Liver (tissue), 3 donors: ENCODE results near the gene HTRA1.

Experiments used
- FOXA1 ChIP-seq: IDR thresholded peaks from 2 replicates; pipeline ENCODE4 v1.6.1; 2016; ENCODE audit warnings: antibody characterized with exemption
- GABPA ChIP-seq, 2 donors: IDR thresholded peaks in 1 of 2; conservative IDR thresholded peaks in 1 of 2; 2 replicates each; pipeline ENCODE4 v1.6.1; 2016; ENCODE audit warnings: antibody characterized with exemption in 2 of 2, mild to moderate bottlenecking in 1 of 2, moderate library complexity in 1 of 2
- HNF4A ChIP-seq, 2 donors: conservative IDR thresholded peaks; 2 replicates each; pipeline ENCODE4 v1.6.1; 2016; ENCODE audit warnings: antibody characterized with exemption in 2 of 2, mild to moderate bottlenecking in 2 of 2
- JUND ChIP-seq, 2 donors: IDR thresholded peaks; 2 replicates each; pipeline ENCODE4 v1.6.1; 2016; ENCODE audit warnings: antibody characterized with exemption in 2 of 2
- RAD21 ChIP-seq, 2 donors: IDR thresholded peaks; 2 replicates each; pipeline ENCODE4 v1.6.1; 2016; ENCODE audit warnings: antibody characterized with exemption in 2 of 2, mild to moderate bottlenecking in 2 of 2
- TAF1 ChIP-seq: conservative IDR thresholded peaks from 2 replicates; pipeline ENCODE4 v1.6.1; 2016; ENCODE audit warnings: antibody characterized with exemption, mild to moderate bottlenecking
- YY1 ChIP-seq: IDR thresholded peaks from 2 replicates; pipeline ENCODE4 v1.6.1; 2016; ENCODE audit warnings: antibody characterized with exemption, mild to moderate bottlenecking
- ZBTB33 ChIP-seq: IDR thresholded peaks from 2 replicates; pipeline ENCODE4 v1.6.1; 2016; ENCODE audit warnings: antibody characterized with exemption
- TF ChIP-seq, protein P1 (sequence below): fragments of 150-350 bp; IDR thresholded peaks from 2 replicates; pipeline ENCODE4 v1.5.1; 2017; ENCODE audit warnings: improper control_type of control experiment, low read depth, low read length; ENCODE audit not compliant: missing input control
- TF ChIP-seq, protein P2 (sequence below): IDR thresholded peaks from 2 replicates; pipeline ENCODE4 v1.6.1; 2016; ENCODE audit warnings: antibody characterized with exemption, mild to moderate bottlenecking
- donor health status: healthy.
- donor health status: healthy.

DNA sequence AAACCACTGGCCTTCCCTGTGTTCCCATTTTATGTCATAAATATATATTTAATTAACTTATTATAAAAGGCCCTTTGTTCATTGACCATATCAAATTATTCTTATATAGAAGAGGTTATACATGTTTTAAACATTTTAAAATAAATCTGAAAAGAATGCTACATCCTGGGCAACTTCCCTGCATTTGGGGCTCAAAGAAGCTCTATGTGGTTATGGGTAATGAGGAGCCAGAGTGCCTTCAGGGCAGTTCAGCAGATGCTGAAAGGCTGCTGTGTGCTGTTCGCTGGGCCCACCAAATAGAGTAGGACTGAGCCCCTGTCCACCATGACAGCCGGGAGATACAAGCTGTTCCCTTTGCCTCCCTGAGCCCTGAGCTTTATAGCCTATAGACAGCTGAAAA, 35.9 kb downstream of the HTRA1 start:
- TF ChIP-seq, protein P1, sequence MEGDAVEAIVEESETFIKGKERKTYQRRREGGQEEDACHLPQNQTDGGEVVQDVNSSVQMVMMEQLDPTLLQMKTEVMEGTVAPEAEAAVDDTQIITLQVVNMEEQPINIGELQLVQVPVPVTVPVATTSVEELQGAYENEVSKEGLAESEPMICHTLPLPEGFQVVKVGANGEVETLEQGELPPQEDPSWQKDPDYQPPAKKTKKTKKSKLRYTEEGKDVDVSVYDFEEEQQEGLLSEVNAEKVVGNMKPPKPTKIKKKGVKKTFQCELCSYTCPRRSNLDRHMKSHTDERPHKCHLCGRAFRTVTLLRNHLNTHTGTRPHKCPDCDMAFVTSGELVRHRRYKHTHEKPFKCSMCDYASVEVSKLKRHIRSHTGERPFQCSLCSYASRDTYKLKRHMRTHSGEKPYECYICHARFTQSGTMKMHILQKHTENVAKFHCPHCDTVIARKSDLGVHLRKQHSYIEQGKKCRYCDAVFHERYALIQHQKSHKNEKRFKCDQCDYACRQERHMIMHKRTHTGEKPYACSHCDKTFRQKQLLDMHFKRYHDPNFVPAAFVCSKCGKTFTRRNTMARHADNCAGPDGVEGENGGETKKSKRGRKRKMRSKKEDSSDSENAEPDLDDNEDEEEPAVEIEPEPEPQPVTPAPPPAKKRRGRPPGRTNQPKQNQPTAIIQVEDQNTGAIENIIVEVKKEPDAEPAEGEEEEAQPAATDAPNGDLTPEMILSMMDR: no peak
- TF ChIP-seq ZBTB33 (no peak), YY1 (no peak), HNF4A (conservative IDR thresholded peaks at IDR 0.05) (no peak), RAD21 (IDR thresholded peaks at IDR 0.05) (no peak), TAF1 (no peak), JUND (IDR thresholded peaks at IDR 0.05) (no peak), GABPA (IDR thresholded peaks at IDR 0.05 in 1 of 2, conservative IDR thresholded peaks at IDR 0.05 in 1 of 2) (no peak), FOXA1 (no peak)
- TF ChIP-seq, protein P2, sequence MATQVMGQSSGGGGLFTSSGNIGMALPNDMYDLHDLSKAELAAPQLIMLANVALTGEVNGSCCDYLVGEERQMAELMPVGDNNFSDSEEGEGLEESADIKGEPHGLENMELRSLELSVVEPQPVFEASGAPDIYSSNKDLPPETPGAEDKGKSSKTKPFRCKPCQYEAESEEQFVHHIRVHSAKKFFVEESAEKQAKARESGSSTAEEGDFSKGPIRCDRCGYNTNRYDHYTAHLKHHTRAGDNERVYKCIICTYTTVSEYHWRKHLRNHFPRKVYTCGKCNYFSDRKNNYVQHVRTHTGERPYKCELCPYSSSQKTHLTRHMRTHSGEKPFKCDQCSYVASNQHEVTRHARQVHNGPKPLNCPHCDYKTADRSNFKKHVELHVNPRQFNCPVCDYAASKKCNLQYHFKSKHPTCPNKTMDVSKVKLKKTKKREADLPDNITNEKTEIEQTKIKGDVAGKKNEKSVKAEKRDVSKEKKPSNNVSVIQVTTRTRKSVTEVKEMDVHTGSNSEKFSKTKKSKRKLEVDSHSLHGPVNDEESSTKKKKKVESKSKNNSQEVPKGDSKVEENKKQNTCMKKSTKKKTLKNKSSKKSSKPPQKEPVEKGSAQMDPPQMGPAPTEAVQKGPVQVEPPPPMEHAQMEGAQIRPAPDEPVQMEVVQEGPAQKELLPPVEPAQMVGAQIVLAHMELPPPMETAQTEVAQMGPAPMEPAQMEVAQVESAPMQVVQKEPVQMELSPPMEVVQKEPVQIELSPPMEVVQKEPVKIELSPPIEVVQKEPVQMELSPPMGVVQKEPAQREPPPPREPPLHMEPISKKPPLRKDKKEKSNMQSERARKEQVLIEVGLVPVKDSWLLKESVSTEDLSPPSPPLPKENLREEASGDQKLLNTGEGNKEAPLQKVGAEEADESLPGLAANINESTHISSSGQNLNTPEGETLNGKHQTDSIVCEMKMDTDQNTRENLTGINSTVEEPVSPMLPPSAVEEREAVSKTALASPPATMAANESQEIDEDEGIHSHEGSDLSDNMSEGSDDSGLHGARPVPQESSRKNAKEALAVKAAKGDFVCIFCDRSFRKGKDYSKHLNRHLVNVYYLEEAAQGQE: no peak
